SK-N-SH treated with all-trans-retinoic acid at 6 μM for 48 hours (cell line): Measurements from ENCODE around the gene AUTS2.

Source experiments
- ATAC-seq: fragments of 200-7000 bp; cut with Tn5 transposase; 3 replicates; pipeline ENCODE4 v1.9.1; 2020; ENCODE audit warnings: mild to moderate bottlenecking, moderate library complexity
- ARNTL ChIP-seq: fragments of 450-650 bp; formaldehyde crosslinking; IDR thresholded peaks from 2 replicates; pipeline ENCODE4 v1.5.0; 2020; ENCODE audit warnings: low read depth, mild to moderate bottlenecking, moderate library complexity, borderline replicate concordance
- BACH2 ChIP-seq: fragments of 250-450 bp; sonication (Bioruptor Pico); IDR thresholded peaks from 2 replicates; pipeline ENCODE4 v1.9.0; 2021; ENCODE audit warnings: mild to moderate bottlenecking, borderline replicate concordance
- CREB5 ChIP-seq: fragments of 250-450 bp; sonication (Bioruptor Pico); IDR thresholded peaks from 2 replicates; pipeline ENCODE4 v1.5.1; 2020; ENCODE audit warnings: low read depth, mild to moderate bottlenecking, moderate library complexity
- CSDC2 ChIP-seq: fragments of 250-450 bp; sonication (Bioruptor Pico); IDR thresholded peaks from 2 replicates; pipeline ENCODE4 v1.5.0; 2020; ENCODE audit warnings: mild to moderate bottlenecking, moderate library complexity
- CSRNP3 ChIP-seq: fragments of 250-450 bp; sonication (Bioruptor Pico); IDR thresholded peaks from 2 replicates; pipeline ENCODE4 v1.5.1; 2021; ENCODE audit warnings: mild to moderate bottlenecking, moderate library complexity
- ESRRG ChIP-seq: fragments of 250-450 bp; sonication (Bioruptor Pico); IDR thresholded peaks from 2 replicates; pipeline ENCODE4 v1.6.1; 2021; ENCODE audit warnings: mild to moderate bottlenecking
- GLIS3 ChIP-seq: fragments of 250-450 bp; sonication (Bioruptor Pico); IDR thresholded peaks from 2 replicates; pipeline ENCODE4 v1.5.0; 2020; ENCODE audit warnings: mild to moderate bottlenecking, moderate library complexity
- ISL1 ChIP-seq: fragments of 250-450 bp; sonication (Bioruptor Pico); IDR thresholded peaks from 2 replicates; pipeline ENCODE4 v2.1.2; 2022; ENCODE audit warnings: mild to moderate bottlenecking, moderate library complexity
- OSR1 ChIP-seq: fragments of 250-450 bp; sonication (Bioruptor Pico); IDR thresholded peaks from 2 replicates; pipeline ENCODE4 v1.8.0; 2022; ENCODE audit warnings: moderate library complexity, mild to moderate bottlenecking, inconsistent platforms
- PPARA ChIP-seq: fragments of 250-450 bp; sonication (Bioruptor Pico); IDR thresholded peaks from 2 replicates; pipeline ENCODE4 v1.5.0; 2020; ENCODE audit warnings: mild to moderate bottlenecking, borderline replicate concordance
- RARB ChIP-seq: fragments of 250-450 bp; sonication (Bioruptor Pico); IDR thresholded peaks from 2 replicates; pipeline ENCODE4 v1.8.0; 2021; ENCODE audit warnings: mild to moderate bottlenecking, moderate library complexity
- SNAI2 ChIP-seq: fragments of 250-450 bp; sonication (Bioruptor Pico); IDR thresholded peaks from 2 replicates; pipeline ENCODE4 v1.5.0; 2020; ENCODE audit warnings: mild to moderate bottlenecking, moderate library complexity
- TCF4 ChIP-seq: fragments of 250-450 bp; sonication (Bioruptor Pico); IDR thresholded peaks from 2 replicates; pipeline ENCODE4 v1.8.0; 2021; ENCODE audit warnings: mild to moderate bottlenecking, moderate library complexity, borderline replicate concordance
- TOX ChIP-seq: fragments of 250-450 bp; sonication (Bioruptor Pico); IDR thresholded peaks from 2 replicates; pipeline ENCODE4 v1.8.0; 2021; ENCODE audit warnings: mild to moderate bottlenecking, moderate library complexity, borderline replicate concordance
- ZC3H10 ChIP-seq: fragments of 250-450 bp; sonication (Bioruptor Pico); IDR thresholded peaks from 2 replicates; pipeline ENCODE4 v1.5.1; 2021; ENCODE audit warnings: mild to moderate bottlenecking, moderate library complexity
- ZFP3 ChIP-seq: fragments of 250-450 bp; sonication (Bioruptor Pico); IDR thresholded peaks from 2 replicates; pipeline ENCODE4 v1.5.0; 2020; ENCODE audit warnings: mild to moderate bottlenecking, moderate library complexity
- ZFP30 ChIP-seq: fragments of 450-650 bp; formaldehyde crosslinking; IDR thresholded peaks from 2 replicates; pipeline ENCODE4 v1.5.0; 2022; ENCODE audit warnings: mild to moderate bottlenecking, moderate library complexity
- ZNF565 ChIP-seq: fragments of 450-650 bp; formaldehyde crosslinking; conservative IDR thresholded peaks from 2 replicates; pipeline ENCODE4 v1.5.0; 2020; ENCODE audit warnings: low read depth, mild to moderate bottlenecking, moderate library complexity
- ZNF70 ChIP-seq: fragments of 450-650 bp; formaldehyde crosslinking; IDR thresholded peaks from 2 replicates; pipeline ENCODE4 v1.5.0; 2020; ENCODE audit warnings: mild to moderate bottlenecking, moderate library complexity
- ZNF8 ChIP-seq: fragments of 450-650 bp; formaldehyde crosslinking; IDR thresholded peaks from 2 replicates; pipeline ENCODE4 v1.5.0; 2020; ENCODE audit warnings: mild to moderate bottlenecking, moderate library complexity
- TF ChIP-seq, protein P1 (sequence below): fragments of 250-450 bp; sonication (Bioruptor Pico); IDR thresholded peaks from 2 replicates; pipeline ENCODE4 v1.8.0; 2021; ENCODE audit warnings: low read depth, mild to moderate bottlenecking, moderate library complexity, borderline replicate concordance
- TF ChIP-seq, protein P2 (sequence below): fragments of 250-450 bp; sonication (Bioruptor Pico); IDR thresholded peaks from 2 replicates; pipeline ENCODE4 v1.8.0; 2020; ENCODE audit warnings: mild to moderate bottlenecking, moderate library complexity, borderline replicate concordance

AUTS2 gene

GRCh38 chr7:70777251-70777650 is 1179.0 kb downstream of the AUTS2 start:
- no peak for ATAC-seq
- no peak for TF ChIP-seq ESRRG (CRISPR knock-in tag)
- no peak for TF ChIP-seq ZNF8 (CRISPR knock-in tag)
- no peak for TF ChIP-seq ZFP3
- TF ChIP-seq, protein P1, sequence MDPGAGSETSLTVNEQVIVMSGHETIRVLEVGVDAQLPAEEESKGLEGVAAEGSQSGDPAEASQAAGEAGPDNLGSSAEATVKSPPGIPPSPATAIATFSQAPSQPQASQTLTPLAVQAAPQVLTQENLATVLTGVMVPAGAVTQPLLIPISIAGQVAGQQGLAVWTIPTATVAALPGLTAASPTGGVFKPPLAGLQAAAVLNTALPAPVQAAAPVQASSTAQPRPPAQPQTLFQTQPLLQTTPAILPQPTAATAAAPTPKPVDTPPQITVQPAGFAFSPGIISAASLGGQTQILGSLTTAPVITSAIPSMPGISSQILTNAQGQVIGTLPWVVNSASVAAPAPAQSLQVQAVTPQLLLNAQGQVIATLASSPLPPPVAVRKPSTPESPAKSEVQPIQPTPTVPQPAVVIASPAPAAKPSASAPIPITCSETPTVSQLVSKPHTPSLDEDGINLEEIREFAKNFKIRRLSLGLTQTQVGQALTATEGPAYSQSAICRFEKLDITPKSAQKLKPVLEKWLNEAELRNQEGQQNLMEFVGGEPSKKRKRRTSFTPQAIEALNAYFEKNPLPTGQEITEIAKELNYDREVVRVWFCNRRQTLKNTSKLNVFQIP (CRISPR knock-in tag), result no peak
- no peak for TF ChIP-seq RARB
- TF ChIP-seq TCF4 (CRISPR knock-in tag), result no peak
- no peak for TF ChIP-seq ZNF565
- no peak for TF ChIP-seq ZNF70 (CRISPR knock-in tag)
- no peak for TF ChIP-seq TOX
- no peak for TF ChIP-seq ISL1 (CRISPR knock-in tag)
- TF ChIP-seq PPARA (CRISPR knock-in tag), result no peak
- no peak for TF ChIP-seq OSR1 (CRISPR knock-in tag)
- no peak for TF ChIP-seq ARNTL (CRISPR knock-in tag)
- TF ChIP-seq ZC3H10 (CRISPR knock-in tag), result no peak

DNA sequence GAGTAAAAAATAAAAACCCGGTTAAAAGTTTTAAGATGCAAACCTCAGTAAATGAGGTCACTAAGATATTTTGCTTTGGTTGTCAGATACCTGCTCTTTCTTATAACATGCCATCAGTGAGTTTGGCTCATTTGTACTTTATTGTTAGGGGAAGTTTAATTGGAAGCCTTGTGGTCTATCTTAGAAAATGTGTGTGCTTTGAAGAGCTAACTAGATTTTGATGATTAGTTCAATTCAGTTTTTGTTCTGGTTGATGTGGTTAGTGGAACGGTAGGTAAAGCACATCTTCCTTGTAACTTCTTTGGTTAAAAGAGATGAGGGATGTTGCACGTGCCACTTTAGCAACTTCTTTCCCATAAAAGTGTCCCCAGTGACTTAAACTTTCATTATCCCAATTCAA is 1180.3 kb downstream of the AUTS2 start:
- TF ChIP-seq ZNF70 (CRISPR knock-in tag), result no peak
- TF ChIP-seq ISL1 (CRISPR knock-in tag), result no peak
- no peak for TF ChIP-seq SNAI2 (CRISPR knock-in tag)
- no peak for TF ChIP-seq ZNF8 (CRISPR knock-in tag)
- no peak for TF ChIP-seq CSDC2 (CRISPR knock-in tag)
- TF ChIP-seq, protein P2, sequence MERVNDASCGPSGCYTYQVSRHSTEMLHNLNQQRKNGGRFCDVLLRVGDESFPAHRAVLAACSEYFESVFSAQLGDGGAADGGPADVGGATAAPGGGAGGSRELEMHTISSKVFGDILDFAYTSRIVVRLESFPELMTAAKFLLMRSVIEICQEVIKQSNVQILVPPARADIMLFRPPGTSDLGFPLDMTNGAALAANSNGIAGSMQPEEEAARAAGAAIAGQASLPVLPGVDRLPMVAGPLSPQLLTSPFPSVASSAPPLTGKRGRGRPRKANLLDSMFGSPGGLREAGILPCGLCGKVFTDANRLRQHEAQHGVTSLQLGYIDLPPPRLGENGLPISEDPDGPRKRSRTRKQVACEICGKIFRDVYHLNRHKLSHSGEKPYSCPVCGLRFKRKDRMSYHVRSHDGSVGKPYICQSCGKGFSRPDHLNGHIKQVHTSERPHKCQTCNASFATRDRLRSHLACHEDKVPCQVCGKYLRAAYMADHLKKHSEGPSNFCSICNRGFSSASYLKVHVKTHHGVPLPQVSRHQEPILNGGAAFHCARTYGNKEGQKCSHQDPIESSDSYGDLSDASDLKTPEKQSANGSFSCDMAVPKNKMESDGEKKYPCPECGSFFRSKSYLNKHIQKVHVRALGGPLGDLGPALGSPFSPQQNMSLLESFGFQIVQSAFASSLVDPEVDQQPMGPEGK (CRISPR knock-in tag), result no peak
- TF ChIP-seq, all 23 proteins: peak for 0
- no peak for ATAC-seq

DNA sequence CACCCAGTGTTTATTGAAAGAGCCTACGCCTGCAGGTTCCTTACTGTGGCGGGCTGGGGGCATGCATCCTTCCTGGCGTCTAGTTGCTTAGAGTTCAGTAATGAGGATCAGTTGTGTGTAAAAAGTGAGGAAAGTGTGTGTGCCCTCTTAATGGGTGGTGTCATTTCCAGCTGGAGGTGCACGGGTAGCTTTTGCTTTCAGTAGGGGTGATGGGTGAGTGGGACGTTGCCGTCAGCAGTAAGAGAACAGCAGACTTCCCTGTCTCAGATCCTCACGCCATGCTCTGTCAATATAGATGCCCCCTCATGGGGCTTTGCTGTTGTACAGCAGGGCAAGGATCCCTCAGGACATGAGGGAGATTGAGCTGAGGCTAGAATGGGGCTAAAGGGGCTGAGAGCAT is 1181.0 kb downstream of the AUTS2 start:
- ATAC-seq, result no peak
- no peak for TF ChIP-seq ZNF8 (CRISPR knock-in tag)
- no peak for TF ChIP-seq ISL1 (CRISPR knock-in tag)
- TF ChIP-seq CSDC2 (CRISPR knock-in tag), result no peak
- TF ChIP-seq, protein P1 (CRISPR knock-in tag), result no peak
- TF ChIP-seq CREB5, result no peak
- no peak for TF ChIP-seq OSR1 (CRISPR knock-in tag)
- TF ChIP-seq ZFP3, result no peak
- TF ChIP-seq ZC3H10 (CRISPR knock-in tag), result no peak
- TF ChIP-seq TCF4 (CRISPR knock-in tag), result no peak
- TF ChIP-seq BACH2 (CRISPR knock-in tag), result no peak
- TF ChIP-seq ESRRG (CRISPR knock-in tag), result no peak

DNA sequence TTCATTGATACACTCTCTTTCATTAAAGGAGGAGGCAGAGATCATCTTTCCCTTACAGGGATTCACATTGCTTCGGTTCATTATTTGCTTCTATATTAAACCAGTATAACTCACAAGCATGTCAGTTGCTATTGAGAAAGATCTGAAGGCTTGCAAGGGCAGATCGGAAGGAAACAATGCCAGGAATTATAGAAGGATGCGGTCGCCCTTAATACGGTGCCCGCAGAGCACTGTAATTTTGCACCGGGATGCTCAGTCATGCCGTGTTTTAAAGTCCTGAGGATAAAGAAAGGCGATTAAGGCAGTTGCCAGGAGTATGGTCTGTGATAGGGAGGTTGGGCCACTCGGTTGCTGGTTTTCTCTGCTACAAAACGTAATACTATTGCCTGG is 1183.6 kb downstream of the AUTS2 start:
- no peak for ATAC-seq
- TF ChIP-seq SNAI2 (CRISPR knock-in tag) (no peak), ISL1 (CRISPR knock-in tag) (no peak), ZC3H10 (CRISPR knock-in tag) (no peak), ZFP30 (CRISPR knock-in tag) (no peak), CSRNP3 (no peak), GLIS3 (CRISPR knock-in tag) (no peak), ZNF565 (no peak), TCF4 (CRISPR knock-in tag) (no peak), ARNTL (CRISPR knock-in tag) (no peak), ZFP3 (no peak), PPARA (CRISPR knock-in tag) (no peak), OSR1 (CRISPR knock-in tag) (no peak), TOX (no peak), ZNF8 (CRISPR knock-in tag) (no peak)
- TF ChIP-seq, protein P2 (CRISPR knock-in tag), result no peak
- TF ChIP-seq, all 23 proteins: peak for 0
